Vagina (tissue), 2 donors: ENCODE data around the gene TSPO. TPM values are rescaled to one million over a fixed set of nuclear protein-coding genes. Genes with fewer than 3 reads are reported as not detected.

Experiments
- DNase-seq, 2 donors: peaks; one replicate each; pipeline ENCODE4 v3.0.0-alpha.2; 2017; ENCODE audit errors: extremely low spot score in 2 of 2
- H3K27ac ChIP-seq: fragments of 200-600 bp; sonication (generic); one replicate; pipeline ENCODE4 v1.5.1; 2019
- H3K27me3 ChIP-seq: fragments of 200-600 bp; sonication (generic); one replicate; pipeline ENCODE4 v1.5.1; 2019
- H3K36me3 ChIP-seq, 2 donors: fragments of 200-600 bp; sonication (generic); one replicate each; pipeline ENCODE4 v1.5.1; 2017 to 2019
- H3K4me1 ChIP-seq: fragments of 200-600 bp; sonication (generic); one replicate; pipeline ENCODE4 v1.5.1; 2019
- H3K4me3 ChIP-seq, 2 donors: fragments of 200-600 bp; sonication (generic); 1 replicate in 1 of 2; 2 replicates in 1 of 2; pipeline ENCODE4 v1.5.1; 2016 to 2019
- H3K9me3 ChIP-seq: fragments of 200-600 bp; sonication (generic); one replicate; pipeline ENCODE4 v1.5.1; 2019
- POLR2A ChIP-seq, 2 donors: fragments of 450-650 bp; IDR thresholded peaks; one replicate each; pipeline ENCODE4 v1.6.1; 2017; ENCODE audit warnings: antibody characterized with exemption in 2 of 2, mild to moderate bottlenecking in 2 of 2, moderate library complexity in 2 of 2
- POLR2AphosphoS5 ChIP-seq, 2 donors: sonication (generic); formaldehyde crosslinking; IDR thresholded peaks; one replicate each; pipeline ENCODE4 v1.9.0; 2017; ENCODE audit warnings: antibody characterized with exemption in 2 of 2, mild to moderate bottlenecking in 2 of 2, low read depth in 1 of 2; ENCODE audit not compliant: insufficient read depth in 1 of 2
- intact Hi-C: fragments of 100-400 bp; cut with DNase I; formaldehyde crosslinking; loops from one replicate; pipeline ENCODE4 v1.15.1; 2023
- total RNA-seq: library from RNA; depleted of rRNA; stranded (reverse); fragments of >200 nt; gene quantifications from one replicate; pipeline ENCODE4 v1.2.3, GENCODE V29; 2016
- TF ChIP-seq, protein P1 (sequence below), 3 experiments: fragments of 450-650 bp in 2 of 3; fragments of 200-600 bp in 1 of 3; sonication (generic) in 1 of 3; IDR thresholded peaks; one replicate each; pipeline ENCODE4 v1.5.1; 2017 to 2019; ENCODE audit warnings: antibody characterized with exemption in 3 of 3, mild to moderate bottlenecking in 2 of 3, moderate library complexity in 2 of 3

TSPO gene
- total RNA-seq, 1 donor from 2014 or later = 524 TPM

DNA sequence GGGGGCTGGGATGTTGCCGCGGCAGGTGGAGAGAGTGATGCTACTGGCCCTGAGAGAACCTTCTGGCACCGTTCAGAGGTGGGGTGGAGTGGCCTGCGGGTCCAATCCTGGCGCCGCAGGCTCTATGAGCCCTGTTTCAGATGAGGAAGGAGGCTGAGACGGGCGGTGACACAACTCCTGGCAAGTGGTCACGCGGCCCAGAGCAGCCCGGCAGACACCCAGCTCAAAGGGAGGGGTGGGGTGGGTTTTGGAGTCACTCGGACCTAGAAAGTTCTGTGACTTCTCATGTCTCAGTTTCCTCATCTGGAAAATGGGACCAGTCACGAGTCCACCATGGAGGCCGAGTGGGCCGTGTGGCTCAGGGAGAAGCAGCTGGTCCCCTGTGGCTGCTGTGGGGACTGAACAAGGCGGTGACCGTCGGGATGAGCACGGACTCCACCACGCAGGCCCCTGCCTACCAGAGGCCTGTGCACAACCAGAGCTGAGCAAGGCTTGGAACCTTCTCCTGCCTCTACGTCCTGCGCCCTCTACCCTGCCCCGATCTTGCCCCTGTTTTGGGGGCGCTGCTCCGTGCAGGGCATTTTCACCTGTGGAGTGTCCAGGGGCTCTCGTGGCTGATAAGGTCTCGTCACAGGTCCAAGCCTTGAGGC, 3.7 kb downstream of the TSPO start:
- Histone ChIP-seq H3K27ac (peak overlapping the region; percentile 48), H3K36me3 (no peaks in the 10 kb centered on the region), H3K4me3 (no peak overlapping the region), H3K4me1 (peaks cover 88% of the 10 kb centered on the region), H3K9me3 (no peaks in the 10 kb centered on the region), H3K27me3 (no peaks in the 10 kb centered on the region)
- intact Hi-C loops = no loop called here
- no peak for DNase-seq
- TF ChIP-seq POLR2A (IDR thresholded peaks at IDR 0.05) (no peak), POLR2AphosphoS5 (IDR thresholded peaks at IDR 0.05; ENCODE audit: insufficient read depth in 1 of 2, low read depth in 1 of 2) (no peak)
- TF ChIP-seq, protein P1, sequence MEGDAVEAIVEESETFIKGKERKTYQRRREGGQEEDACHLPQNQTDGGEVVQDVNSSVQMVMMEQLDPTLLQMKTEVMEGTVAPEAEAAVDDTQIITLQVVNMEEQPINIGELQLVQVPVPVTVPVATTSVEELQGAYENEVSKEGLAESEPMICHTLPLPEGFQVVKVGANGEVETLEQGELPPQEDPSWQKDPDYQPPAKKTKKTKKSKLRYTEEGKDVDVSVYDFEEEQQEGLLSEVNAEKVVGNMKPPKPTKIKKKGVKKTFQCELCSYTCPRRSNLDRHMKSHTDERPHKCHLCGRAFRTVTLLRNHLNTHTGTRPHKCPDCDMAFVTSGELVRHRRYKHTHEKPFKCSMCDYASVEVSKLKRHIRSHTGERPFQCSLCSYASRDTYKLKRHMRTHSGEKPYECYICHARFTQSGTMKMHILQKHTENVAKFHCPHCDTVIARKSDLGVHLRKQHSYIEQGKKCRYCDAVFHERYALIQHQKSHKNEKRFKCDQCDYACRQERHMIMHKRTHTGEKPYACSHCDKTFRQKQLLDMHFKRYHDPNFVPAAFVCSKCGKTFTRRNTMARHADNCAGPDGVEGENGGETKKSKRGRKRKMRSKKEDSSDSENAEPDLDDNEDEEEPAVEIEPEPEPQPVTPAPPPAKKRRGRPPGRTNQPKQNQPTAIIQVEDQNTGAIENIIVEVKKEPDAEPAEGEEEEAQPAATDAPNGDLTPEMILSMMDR (IDR thresholded peaks at IDR 0.05) = no peak

DNA sequence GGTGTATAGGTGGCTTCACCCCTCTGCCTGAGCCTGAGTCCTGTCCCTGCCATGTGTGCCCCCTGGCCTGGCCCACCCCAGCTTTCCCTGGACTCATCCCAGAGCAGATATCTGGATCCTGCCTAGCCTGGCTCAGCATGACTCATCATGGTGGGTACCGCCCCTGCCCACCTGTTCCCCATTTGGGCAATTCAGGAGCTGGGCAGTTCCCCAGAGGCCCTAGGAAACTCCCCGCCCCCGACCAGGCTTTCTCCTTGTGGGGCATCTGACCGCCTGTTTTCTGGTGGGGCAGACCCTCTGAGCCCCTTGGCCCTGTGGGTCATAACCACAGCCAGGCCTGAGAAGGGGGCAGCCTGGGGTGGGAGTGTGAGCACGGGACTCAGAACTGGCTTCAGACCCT, 4.4 kb downstream of the TSPO start:
- Histone ChIP-seq H3K27ac (peak overlapping the region; percentile 48), H3K27me3 (no peaks in the 10 kb centered on the region), H3K4me3 (no peak overlapping the region), H3K9me3 (no peaks in the 10 kb centered on the region), H3K36me3 (peaks cover 0 to 2% of the 10 kb centered on the region in 2 donors), H3K4me1 (peaks cover 83% of the 10 kb centered on the region)
- no peak for DNase-seq
- TF ChIP-seq POLR2AphosphoS5 (IDR thresholded peaks at IDR 0.05; ENCODE audit: insufficient read depth in 1 of 2, low read depth in 1 of 2) = no peak
- TF ChIP-seq, protein P1 (IDR thresholded peaks at IDR 0.05) = no peak
- no peak for TF ChIP-seq POLR2A (IDR thresholded peaks at IDR 0.05)
- intact Hi-C loops = no loop called here

DNA sequence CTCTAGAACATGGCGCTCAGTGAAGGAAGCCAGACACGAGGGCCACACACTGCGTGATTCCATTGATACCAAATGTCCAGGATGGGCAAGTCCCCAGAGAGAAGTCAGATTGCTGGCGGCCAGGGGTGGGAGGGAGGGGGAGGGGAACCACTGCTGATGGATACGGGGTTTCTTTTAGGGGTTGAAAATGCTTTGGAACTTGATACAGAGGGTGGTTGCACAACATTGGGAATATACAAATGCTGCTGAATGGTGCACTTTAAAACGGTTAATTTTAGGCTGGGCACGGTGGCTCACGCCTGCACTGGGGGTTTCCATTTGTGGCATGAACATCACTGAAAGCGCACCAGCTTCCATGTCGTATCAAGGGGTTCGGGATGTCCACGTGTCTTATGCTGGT, 5.1 kb downstream of the TSPO start:
- DNase-seq = no peak
- intact Hi-C loops = no loop called here

DNA sequence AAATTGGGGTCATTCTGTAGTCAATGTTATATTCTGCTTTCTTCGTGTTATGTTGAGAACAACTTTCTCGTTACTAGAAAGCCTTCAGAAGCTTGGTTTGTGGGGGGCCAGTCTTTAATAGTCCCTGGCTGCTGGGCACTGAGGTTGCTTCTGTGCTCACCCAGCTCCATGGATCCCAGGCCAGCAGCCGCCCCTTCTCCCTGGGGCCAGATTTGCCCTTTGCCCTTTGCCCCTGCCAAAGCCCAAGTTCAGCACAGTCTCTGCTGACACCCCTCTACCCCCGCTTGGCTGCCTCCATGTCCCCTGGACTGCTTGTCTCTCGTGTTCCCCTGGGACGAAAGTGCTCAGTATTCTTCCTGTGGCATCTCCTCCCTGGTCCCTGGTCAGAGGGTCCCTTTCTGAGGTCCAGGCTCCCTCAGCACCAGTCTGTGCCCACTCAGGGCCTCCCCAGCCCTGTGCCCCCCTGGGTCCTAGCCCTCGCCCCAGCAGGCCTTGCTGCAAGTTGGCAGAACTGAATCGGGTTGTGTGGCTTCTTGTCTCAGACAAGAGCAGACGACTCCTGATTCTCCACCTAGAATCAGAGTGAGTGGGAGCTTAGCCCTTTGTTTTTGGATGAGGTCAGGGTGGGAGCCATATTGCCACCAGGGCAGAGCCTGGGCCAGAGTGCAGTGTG, 6.7 kb downstream of the TSPO start:
- DNase-seq = no peak
- peak overlapping the region; percentile 41 for H3K27ac ChIP-seq
- H3K27me3 ChIP-seq = no peaks in the 10 kb centered on the region
- H3K4me3 ChIP-seq = no peak overlapping the region
- peaks cover 77% of the 10 kb centered on the region for H3K4me1 ChIP-seq
- peaks cover 0 to 24% of the 10 kb centered on the region in 2 donors for H3K36me3 ChIP-seq
- no peaks in the 10 kb centered on the region for H3K9me3 ChIP-seq
- intact Hi-C loops = no loop called here
- TF ChIP-seq POLR2A (IDR thresholded peaks at IDR 0.05) = no peak
- TF ChIP-seq, protein P1 (IDR thresholded peaks at IDR 0.05) = no peak
- TF ChIP-seq POLR2AphosphoS5 (IDR thresholded peaks at IDR 0.05; ENCODE audit: insufficient read depth in 1 of 2, low read depth in 1 of 2) = no peak

More for the DNA sequence above, 5.1 kb downstream of the TSPO start:
- no peaks in the 10 kb centered on the region for H3K27me3 ChIP-seq
- peaks cover 0 to 9% of the 10 kb centered on the region in 2 donors for H3K36me3 ChIP-seq
- TF ChIP-seq POLR2AphosphoS5 (IDR thresholded peaks at IDR 0.05; ENCODE audit: insufficient read depth in 1 of 2, low read depth in 1 of 2) (no peak), POLR2A (IDR thresholded peaks at IDR 0.05) (no peak)
- TF ChIP-seq, protein P1 (IDR thresholded peaks at IDR 0.05) = no peak
- peaks cover 79% of the 10 kb centered on the region for H3K4me1 ChIP-seq
- no peak overlapping the region for H3K4me3 ChIP-seq
- H3K9me3 ChIP-seq = no peaks in the 10 kb centered on the region
- H3K27ac ChIP-seq = peak overlapping the region; percentile 48
